GM12891 (cell line): Measurements from ENCODE around the gene NRXN2.

Experiments used
- POLR2A ChIP-seq: IDR thresholded peaks from 2 replicates; pipeline ENCODE4 v1.6.1; 2011; ENCODE audit warnings: low read depth, low read length, control low read depth
- TAF1 ChIP-seq: IDR thresholded peaks from 2 replicates; pipeline ENCODE4 v1.6.1; 2011; ENCODE audit warnings: low read depth, low read length, control low read depth

GRCh38 chr11:64564419-64564818, 158.6 kb downstream of the NRXN2 start:
- TF ChIP-seq POLR2A, result no peak
- TF ChIP-seq TAF1, result no peak
